WTC11 (cell line): ENCODE results near the gene AGAP3. TPM values are rescaled to one million over a fixed set of nuclear protein-coding genes. Genes with fewer than 3 reads are reported as not detected.
A peak's percentile ranks its signal among the peaks of the same experiment; 100 is the strongest.

Experiments used
- ATAC-seq: fragments of 200-7000 bp; cut with Tn5 transposase; 2 replicates; pipeline ENCODE4 v1.10.0; 2021; ENCODE audit warnings: mild to moderate bottlenecking, moderate library complexity
- CTCF ChIA-PET: fragments of 300-600 bp; sonication (Branson Sonifier 250); formaldehyde crosslinking; loops from one replicate; lab custom pipeline; 2021; ENCODE audit warnings: antibody characterized with exemption; lab: Charles Lee
- POLR2A ChIA-PET: fragments of 350-600 bp; sonication (Branson Sonifier 250); formaldehyde crosslinking; loops from one replicate; lab custom pipeline; 2021; ENCODE audit warnings: antibody characterized with exemption; lab: Charles Lee
- DNase-seq: peaks from one replicate; pipeline ENCODE4 v3.0.0; 2021; ENCODE audit warnings: low spot score
- H3K27ac Mint-ChIP-seq: 2 replicates; pipeline ENCODE4 v1.8.0; 2021; ENCODE audit warnings: mixed read lengths
- H3K27me3 Mint-ChIP-seq: 2 replicates; pipeline ENCODE4 v1.8.0; 2021; ENCODE audit warnings: low read depth, mild to moderate bottlenecking, moderate library complexity, mixed read lengths
- H3K36me3 Mint-ChIP-seq: 2 replicates; pipeline ENCODE4 v1.8.0; 2021; ENCODE audit warnings: mixed read lengths
- H3K4me1 Mint-ChIP-seq: 2 replicates; pipeline ENCODE4 v1.8.0; 2022; ENCODE audit warnings: mixed read lengths
- H3K4me3 Mint-ChIP-seq: 2 replicates; pipeline ENCODE4 v1.8.0; 2021; ENCODE audit warnings: mild to moderate bottlenecking, moderate library complexity, mixed read lengths
- H3K9me3 Mint-ChIP-seq: 2 replicates; pipeline ENCODE4 v1.8.0; 2021; ENCODE audit warnings: mixed read lengths
- CREB1 ChIP-seq: sonication (generic); formaldehyde crosslinking; IDR thresholded peaks from 2 replicates; pipeline ENCODE4 v1.8.0; 2023; ENCODE audit warnings: mild to moderate bottlenecking, missing genetic modification reagents
- FOXP1 ChIP-seq: sonication (generic); formaldehyde crosslinking; IDR thresholded peaks from 2 replicates; pipeline ENCODE4 v1.8.0; 2022; ENCODE audit warnings: missing genetic modification reagents, mild to moderate bottlenecking, moderate library complexity, borderline replicate concordance
- GABPB1 ChIP-seq: sonication (generic); formaldehyde crosslinking; IDR thresholded peaks from 2 replicates; pipeline ENCODE4 v1.8.1; 2023; ENCODE audit warnings: mild to moderate bottlenecking, missing genetic modification reagents
- NFATC4 ChIP-seq: fragments of 250-450 bp; sonication (Bioruptor Pico); IDR thresholded peaks from 2 replicates; pipeline ENCODE4 v1.9.0; 2021; ENCODE audit warnings: mild to moderate bottlenecking
- SMAD4 ChIP-seq: sonication (generic); formaldehyde crosslinking; IDR thresholded peaks from 2 replicates; pipeline ENCODE4 v1.8.0; 2022; ENCODE audit warnings: mild to moderate bottlenecking, missing genetic modification reagents
- SOX15 ChIP-seq: fragments of 250-450 bp; sonication (Bioruptor Pico); IDR thresholded peaks from 2 replicates; pipeline ENCODE4 v1.9.0; 2021; ENCODE audit warnings: mild to moderate bottlenecking
- TP53 ChIP-seq: sonication (generic); formaldehyde crosslinking; IDR thresholded peaks from 2 replicates; pipeline ENCODE4 v1.8.1; 2023; ENCODE audit warnings: mild to moderate bottlenecking, missing genetic modification reagents
- ZNF121 ChIP-seq: sonication (generic); formaldehyde crosslinking; IDR thresholded peaks from 2 replicates; pipeline ENCODE4 v1.8.0; 2023; ENCODE audit warnings: missing genetic modification reagents
- total RNA-seq: library from RNA; stranded (reverse); gene quantifications from 3 replicates; pipeline ENCODE4 v1.2.3, GENCODE V29; 2021
- TF ChIP-seq, protein P1 (sequence below): sonication (generic); formaldehyde crosslinking; IDR thresholded peaks from 2 replicates; pipeline ENCODE4 v1.8.0; 2022; ENCODE audit warnings: missing genetic modification reagents
- TF ChIP-seq, protein P2 (sequence below): sonication (generic); formaldehyde crosslinking; conservative IDR thresholded peaks from 2 replicates; pipeline ENCODE4 v1.8.1; 2022; ENCODE audit warnings: mild to moderate bottlenecking, missing genetic modification reagents
- TF ChIP-seq, protein P3 (sequence below): sonication (generic); formaldehyde crosslinking; IDR thresholded peaks from 2 replicates; pipeline ENCODE4 v1.8.0; 2022; ENCODE audit warnings: mild to moderate bottlenecking, missing genetic modification reagents
- TF ChIP-seq, protein P4 (sequence below): fragments of 250-450 bp; sonication (Bioruptor Pico); IDR thresholded peaks from 2 replicates; pipeline ENCODE4 v1.8.0; 2021; ENCODE audit warnings: mild to moderate bottlenecking
- TF ChIP-seq, protein P5 (sequence below): sonication (generic); formaldehyde crosslinking; IDR thresholded peaks from 2 replicates; pipeline ENCODE4 v1.8.1; 2023; ENCODE audit warnings: mild to moderate bottlenecking, missing genetic modification reagents, moderate library complexity
- TF ChIP-seq, protein P6 (sequence below): fragments of 200-600 bp; IDR thresholded peaks from 2 replicates; pipeline ENCODE4 v1.8.0; 2022; ENCODE audit warnings: antibody characterized with exemption

AGAP3 gene
- total RNA-seq, 1 experiment from 2014 or later, result 163 TPM

DNA sequence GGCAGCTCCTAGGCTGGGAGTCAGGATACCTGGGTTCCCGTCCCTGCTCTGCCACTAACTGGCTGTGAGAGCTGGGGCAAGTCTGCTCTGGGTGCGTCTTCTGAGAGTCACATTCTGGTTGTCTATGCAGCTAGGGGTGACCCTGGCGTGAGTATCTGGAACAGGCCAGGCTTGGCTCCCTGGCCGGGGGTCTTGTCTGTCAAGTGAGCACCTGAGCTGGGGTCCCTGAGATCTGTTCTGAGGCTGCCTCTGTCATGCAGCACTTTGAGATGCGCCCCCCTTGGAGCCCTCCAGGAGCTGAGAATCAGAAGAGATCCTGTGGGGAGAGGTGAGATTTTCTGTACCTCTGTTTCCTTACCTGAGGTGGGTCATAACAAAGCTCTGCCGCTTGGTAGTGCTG, 7.5 kb downstream of the AGAP3 start:
- no peak for TF ChIP-seq SOX15 (CRISPR knock-in tag)
- TF ChIP-seq FOXP1 (CRISPR knock-in tag), result no peak
- no peak for TF ChIP-seq TP53 (CRISPR knock-in tag)
- TF ChIP-seq GABPB1 (CRISPR knock-in tag), result no peak
- TF ChIP-seq, protein P1, sequence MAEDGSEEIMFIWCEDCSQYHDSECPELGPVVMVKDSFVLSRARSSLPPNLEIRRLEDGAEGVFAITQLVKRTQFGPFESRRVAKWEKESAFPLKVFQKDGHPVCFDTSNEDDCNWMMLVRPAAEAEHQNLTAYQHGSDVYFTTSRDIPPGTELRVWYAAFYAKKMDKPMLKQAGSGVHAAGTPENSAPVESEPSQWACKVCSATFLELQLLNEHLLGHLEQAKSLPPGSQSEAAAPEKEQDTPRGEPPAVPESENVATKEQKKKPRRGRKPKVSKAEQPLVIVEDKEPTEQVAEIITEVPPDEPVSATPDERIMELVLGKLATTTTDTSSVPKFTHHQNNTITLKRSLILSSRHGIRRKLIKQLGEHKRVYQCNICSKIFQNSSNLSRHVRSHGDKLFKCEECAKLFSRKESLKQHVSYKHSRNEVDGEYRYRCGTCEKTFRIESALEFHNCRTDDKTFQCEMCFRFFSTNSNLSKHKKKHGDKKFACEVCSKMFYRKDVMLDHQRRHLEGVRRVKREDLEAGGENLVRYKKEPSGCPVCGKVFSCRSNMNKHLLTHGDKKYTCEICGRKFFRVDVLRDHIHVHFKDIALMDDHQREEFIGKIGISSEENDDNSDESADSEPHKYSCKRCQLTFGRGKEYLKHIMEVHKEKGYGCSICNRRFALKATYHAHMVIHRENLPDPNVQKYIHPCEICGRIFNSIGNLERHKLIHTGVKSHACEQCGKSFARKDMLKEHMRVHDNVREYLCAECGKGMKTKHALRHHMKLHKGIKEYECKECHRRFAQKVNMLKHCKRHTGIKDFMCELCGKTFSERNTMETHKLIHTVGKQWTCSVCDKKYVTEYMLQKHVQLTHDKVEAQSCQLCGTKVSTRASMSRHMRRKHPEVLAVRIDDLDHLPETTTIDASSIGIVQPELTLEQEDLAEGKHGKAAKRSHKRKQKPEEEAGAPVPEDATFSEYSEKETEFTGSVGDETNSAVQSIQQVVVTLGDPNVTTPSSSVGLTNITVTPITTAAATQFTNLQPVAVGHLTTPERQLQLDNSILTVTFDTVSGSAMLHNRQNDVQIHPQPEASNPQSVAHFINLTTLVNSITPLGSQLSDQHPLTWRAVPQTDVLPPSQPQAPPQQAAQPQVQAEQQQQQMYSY (CRISPR knock-in tag), result no peak
- TF ChIP-seq, protein P2, sequence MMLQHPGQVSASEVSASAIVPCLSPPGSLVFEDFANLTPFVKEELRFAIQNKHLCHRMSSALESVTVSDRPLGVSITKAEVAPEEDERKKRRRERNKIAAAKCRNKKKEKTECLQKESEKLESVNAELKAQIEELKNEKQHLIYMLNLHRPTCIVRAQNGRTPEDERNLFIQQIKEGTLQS (CRISPR knock-in tag), result no peak
- TF ChIP-seq, protein P3, sequence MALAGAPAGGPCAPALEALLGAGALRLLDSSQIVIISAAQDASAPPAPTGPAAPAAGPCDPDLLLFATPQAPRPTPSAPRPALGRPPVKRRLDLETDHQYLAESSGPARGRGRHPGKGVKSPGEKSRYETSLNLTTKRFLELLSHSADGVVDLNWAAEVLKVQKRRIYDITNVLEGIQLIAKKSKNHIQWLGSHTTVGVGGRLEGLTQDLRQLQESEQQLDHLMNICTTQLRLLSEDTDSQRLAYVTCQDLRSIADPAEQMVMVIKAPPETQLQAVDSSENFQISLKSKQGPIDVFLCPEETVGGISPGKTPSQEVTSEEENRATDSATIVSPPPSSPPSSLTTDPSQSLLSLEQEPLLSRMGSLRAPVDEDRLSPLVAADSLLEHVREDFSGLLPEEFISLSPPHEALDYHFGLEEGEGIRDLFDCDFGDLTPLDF (CRISPR knock-in tag), result no peak
- TF ChIP-seq, protein P4, sequence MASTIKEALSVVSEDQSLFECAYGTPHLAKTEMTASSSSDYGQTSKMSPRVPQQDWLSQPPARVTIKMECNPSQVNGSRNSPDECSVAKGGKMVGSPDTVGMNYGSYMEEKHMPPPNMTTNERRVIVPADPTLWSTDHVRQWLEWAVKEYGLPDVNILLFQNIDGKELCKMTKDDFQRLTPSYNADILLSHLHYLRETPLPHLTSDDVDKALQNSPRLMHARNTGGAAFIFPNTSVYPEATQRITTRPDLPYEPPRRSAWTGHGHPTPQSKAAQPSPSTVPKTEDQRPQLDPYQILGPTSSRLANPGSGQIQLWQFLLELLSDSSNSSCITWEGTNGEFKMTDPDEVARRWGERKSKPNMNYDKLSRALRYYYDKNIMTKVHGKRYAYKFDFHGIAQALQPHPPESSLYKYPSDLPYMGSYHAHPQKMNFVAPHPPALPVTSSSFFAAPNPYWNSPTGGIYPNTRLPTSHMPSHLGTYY, result no peak
- TF ChIP-seq, protein P5, sequence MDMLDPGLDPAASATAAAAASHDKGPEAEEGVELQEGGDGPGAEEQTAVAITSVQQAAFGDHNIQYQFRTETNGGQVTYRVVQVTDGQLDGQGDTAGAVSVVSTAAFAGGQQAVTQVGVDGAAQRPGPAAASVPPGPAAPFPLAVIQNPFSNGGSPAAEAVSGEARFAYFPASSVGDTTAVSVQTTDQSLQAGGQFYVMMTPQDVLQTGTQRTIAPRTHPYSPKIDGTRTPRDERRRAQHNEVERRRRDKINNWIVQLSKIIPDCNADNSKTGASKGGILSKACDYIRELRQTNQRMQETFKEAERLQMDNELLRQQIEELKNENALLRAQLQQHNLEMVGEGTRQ (CRISPR knock-in tag), result no peak
- no peak for TF ChIP-seq CREB1 (CRISPR knock-in tag)
- TF ChIP-seq, protein P6, sequence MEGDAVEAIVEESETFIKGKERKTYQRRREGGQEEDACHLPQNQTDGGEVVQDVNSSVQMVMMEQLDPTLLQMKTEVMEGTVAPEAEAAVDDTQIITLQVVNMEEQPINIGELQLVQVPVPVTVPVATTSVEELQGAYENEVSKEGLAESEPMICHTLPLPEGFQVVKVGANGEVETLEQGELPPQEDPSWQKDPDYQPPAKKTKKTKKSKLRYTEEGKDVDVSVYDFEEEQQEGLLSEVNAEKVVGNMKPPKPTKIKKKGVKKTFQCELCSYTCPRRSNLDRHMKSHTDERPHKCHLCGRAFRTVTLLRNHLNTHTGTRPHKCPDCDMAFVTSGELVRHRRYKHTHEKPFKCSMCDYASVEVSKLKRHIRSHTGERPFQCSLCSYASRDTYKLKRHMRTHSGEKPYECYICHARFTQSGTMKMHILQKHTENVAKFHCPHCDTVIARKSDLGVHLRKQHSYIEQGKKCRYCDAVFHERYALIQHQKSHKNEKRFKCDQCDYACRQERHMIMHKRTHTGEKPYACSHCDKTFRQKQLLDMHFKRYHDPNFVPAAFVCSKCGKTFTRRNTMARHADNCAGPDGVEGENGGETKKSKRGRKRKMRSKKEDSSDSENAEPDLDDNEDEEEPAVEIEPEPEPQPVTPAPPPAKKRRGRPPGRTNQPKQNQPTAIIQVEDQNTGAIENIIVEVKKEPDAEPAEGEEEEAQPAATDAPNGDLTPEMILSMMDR, result no peak
- no peak for TF ChIP-seq NFATC4 (CRISPR knock-in tag)
- peak overlapping the region; percentile 34; the same call in 1 of the 2 replicates for H3K27ac Mint-ChIP-seq
- ChIA-PET CTCF (interaction anchor here (0.9 to 10.4 kb wide), 2 partner anchors 19 to 75 kb away, joined by 4 to 118 read pairs; no protein-coding TSS in a partner anchor), POLR2A (no interaction called here)
- peaks cover 19% of the 10 kb centered on the region for H3K36me3 Mint-ChIP-seq
- ATAC-seq (no peak), DNase-seq (no peak)
- H3K27me3 Mint-ChIP-seq, result peaks cover 8% of the 10 kb centered on the region
- no peak overlapping the region for H3K4me3 Mint-ChIP-seq
- H3K9me3 Mint-ChIP-seq, result no peaks in the 10 kb centered on the region
- H3K4me1 Mint-ChIP-seq, result peaks cover 31% of the 10 kb centered on the region

DNA sequence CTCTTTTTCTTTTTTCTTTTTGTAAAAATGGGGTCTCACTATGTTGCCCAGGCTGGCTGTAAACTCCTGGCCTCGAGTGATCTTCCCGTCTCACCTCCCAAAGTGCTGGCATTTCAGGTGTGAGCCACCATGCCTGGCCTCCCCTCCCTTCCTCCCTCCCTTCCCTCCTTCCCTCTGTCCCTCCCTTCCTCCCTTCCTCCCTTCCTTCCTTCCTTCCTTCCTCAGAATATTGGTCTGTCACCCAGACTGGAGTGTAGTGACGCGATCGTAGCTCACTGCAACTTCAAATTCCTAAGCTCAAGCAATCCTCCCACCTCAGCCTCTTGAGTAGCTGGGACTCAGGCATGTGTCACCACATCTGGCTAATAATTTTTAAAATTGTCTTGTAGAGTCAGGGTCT, 8.4 kb downstream of the AGAP3 start:
- ATAC-seq (no peak), DNase-seq (no peak)
- no peak for TF ChIP-seq SMAD4 (CRISPR knock-in tag)
- TF ChIP-seq ZNF121 (CRISPR knock-in tag), result peak; percentile 91
- ChIA-PET POLR2A (no interaction called here), CTCF (interaction anchor here (0.6 to 10.4 kb wide), 4 partner anchors 10 to 1242 kb away, joined by 3 to 118 read pairs (median 4); no protein-coding TSS in a partner anchor)
- Mint-ChIP-seq H3K4me3 (no peak overlapping the region), H3K9me3 (no peaks in the 10 kb centered on the region), H3K36me3 (peaks cover 19% of the 10 kb centered on the region), H3K27me3 (peaks cover under 1% of the 10 kb centered on the region; the same call in 1 of the 2 replicates), H3K4me1 (peaks cover 26% of the 10 kb centered on the region), H3K27ac (no peak overlapping the region)
